ENCODE measurements around the gene TBX2. TPM values are rescaled to one million over a fixed set of nuclear protein-coding genes. Genes with fewer than 3 reads are reported as not detected.

TBX2 gene
- total and polyA plus RNA-seq, 2 experiments from 2014 or later: 19.6 to 27.5 TPM

DNA sequence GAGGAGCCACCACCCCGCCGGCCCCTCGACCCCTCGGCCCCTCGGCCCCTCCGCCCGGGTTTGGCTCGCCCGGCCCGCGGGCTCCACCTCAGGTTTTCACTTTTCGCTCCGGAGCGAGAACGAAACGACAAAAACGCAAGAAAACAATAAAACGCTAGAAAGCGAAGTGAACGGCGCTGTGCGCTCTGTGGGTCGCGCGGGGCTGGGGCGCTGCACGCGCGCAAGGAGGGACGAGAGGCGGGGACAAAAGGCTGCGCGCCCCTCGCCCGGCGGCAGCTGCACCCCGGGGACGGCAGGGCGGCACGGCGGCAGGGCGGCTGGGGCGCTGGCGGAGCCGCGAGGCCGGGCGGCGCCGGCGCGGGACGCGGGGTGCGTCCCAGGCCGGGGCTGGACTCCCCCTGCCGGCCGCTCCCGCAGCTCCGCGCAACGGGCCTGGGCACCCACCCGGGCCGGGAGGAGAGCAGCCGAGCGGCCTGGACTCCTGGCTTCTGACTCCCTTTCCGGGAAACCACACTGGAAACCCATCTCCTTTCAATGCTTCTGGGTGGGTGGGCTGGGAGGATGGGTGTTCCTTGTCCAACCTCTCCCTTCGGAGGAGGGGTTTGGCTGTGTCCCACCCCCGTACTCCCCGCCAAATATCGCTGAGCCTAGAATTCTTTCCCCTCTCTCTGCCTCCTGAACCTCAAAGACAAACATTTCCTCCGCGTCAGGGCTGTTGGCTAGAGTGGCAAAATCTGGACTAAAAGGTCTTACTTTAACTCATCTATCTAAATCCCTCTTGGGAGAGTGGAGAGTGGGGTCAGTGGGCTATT is 9.9 kb downstream of the TBX2 start:
- H3K79me2 ChIP-seq: peaks cover 62% of the 10 kb centered on the region
- H3K4me2 ChIP-seq: peak overlapping the region; percentile 99
- TF ChIP-seq EZH2phosphoT487 (IDR thresholded peaks at IDR 0.05; ENCODE audit: low read depth, severe bottlenecking, unreplicated experiment): no peak
- TF ChIP-seq, protein P1, sequence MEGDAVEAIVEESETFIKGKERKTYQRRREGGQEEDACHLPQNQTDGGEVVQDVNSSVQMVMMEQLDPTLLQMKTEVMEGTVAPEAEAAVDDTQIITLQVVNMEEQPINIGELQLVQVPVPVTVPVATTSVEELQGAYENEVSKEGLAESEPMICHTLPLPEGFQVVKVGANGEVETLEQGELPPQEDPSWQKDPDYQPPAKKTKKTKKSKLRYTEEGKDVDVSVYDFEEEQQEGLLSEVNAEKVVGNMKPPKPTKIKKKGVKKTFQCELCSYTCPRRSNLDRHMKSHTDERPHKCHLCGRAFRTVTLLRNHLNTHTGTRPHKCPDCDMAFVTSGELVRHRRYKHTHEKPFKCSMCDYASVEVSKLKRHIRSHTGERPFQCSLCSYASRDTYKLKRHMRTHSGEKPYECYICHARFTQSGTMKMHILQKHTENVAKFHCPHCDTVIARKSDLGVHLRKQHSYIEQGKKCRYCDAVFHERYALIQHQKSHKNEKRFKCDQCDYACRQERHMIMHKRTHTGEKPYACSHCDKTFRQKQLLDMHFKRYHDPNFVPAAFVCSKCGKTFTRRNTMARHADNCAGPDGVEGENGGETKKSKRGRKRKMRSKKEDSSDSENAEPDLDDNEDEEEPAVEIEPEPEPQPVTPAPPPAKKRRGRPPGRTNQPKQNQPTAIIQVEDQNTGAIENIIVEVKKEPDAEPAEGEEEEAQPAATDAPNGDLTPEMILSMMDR (IDR thresholded peaks at IDR 0.05; ENCODE audit: poor library complexity): peak; percentile 43
- no peak for TF ChIP-seq EZH2 (IDR thresholded peaks at IDR 0.05; ENCODE audit: borderline replicate concordance)
- no peaks in the 10 kb centered on the region for H3K36me3 ChIP-seq (replicated peaks; ENCODE audit: insufficient read depth, low read depth)
- peaks cover 40% of the 10 kb centered on the region for H3K4me1 ChIP-seq (ENCODE audit: insufficient read depth)
- peak overlapping the region; percentile 36 for H2AFZ ChIP-seq
- WGBS (ENCODE audit: low lambda C conversion rate, missing lambda C conversion rate): 2% methylated on average over 70 of the region's 73 CpGs
- peak; percentile 91 for DNase-seq (ENCODE audit: low spot score)
- peak overlapping the region; percentile 99 for H3K27ac ChIP-seq
- peaks cover 37% of the 10 kb centered on the region for H3K27me3 ChIP-seq
- peak overlapping the region; percentile 35 for H3K4me3 ChIP-seq
- H3K9me3 ChIP-seq (ENCODE audit: low read depth): no peaks in the 10 kb centered on the region
- H3K9me2 ChIP-seq (replicated peaks; ENCODE audit: insufficient read depth): no peaks in the 10 kb centered on the region
- H4K20me1 ChIP-seq (ENCODE audit: insufficient read depth, poor library complexity, severe bottlenecking): no peaks in the 10 kb centered on the region

DNA sequence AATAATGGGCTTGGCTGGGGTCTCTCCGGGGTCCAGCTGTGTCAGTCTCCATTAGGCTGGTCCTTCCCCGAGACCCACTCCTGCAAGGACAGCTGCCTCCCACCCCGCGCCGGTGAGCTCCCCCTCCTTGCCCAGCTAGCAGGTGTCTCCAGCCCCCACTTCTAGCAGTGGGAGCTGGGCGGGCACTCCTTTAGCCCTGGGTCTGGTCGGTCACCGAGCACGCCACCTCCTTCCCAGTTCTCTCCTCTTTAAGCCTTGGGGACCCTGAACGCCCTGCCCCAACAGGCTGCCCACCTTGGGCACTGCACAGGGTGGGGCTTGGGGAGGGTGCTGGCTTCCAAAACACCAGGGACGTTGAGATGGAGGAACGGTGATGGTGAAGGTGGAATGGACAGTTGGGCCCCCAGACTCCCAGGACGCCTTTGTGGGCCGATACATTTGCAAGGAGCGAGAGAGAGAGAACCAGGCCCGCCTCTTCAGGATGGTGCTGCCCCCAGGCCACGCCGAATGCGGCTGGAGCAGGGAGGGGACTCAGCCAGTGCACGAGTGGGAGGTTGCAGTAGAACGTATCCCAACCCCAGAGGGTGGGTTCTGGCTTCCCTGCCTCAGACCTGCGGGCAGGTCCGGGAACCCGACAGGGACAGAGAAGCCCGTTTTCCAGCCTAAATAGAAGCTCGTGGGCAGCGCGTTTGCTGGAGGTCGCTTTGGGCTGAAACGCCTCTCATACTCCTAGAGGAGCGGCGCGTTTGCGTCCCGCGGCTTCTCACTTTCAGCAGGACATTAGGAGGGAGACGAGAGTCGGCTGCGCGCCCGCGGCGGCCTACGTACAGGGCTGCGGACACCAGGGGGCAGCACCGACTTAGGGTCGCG is 10.7 kb downstream of the TBX2 start:
- Histone ChIP-seq H2AFZ (peak overlapping the region; percentile 93), H3K4me1 (ENCODE audit: insufficient read depth) (peaks cover 42% of the 10 kb centered on the region), H3K4me3 (peak overlapping the region; percentile 68), H3K9me3 (ENCODE audit: low read depth) (no peaks in the 10 kb centered on the region), H3K27ac (peak overlapping the region; percentile 99), H3K36me3 (replicated peaks; ENCODE audit: insufficient read depth, low read depth) (no peaks in the 10 kb centered on the region), H3K9me2 (replicated peaks; ENCODE audit: insufficient read depth) (no peaks in the 10 kb centered on the region), H3K79me2 (peaks cover 55% of the 10 kb centered on the region), H4K20me1 (ENCODE audit: insufficient read depth, poor library complexity, severe bottlenecking) (no peaks in the 10 kb centered on the region), H3K27me3 (peaks cover 28% of the 10 kb centered on the region), H3K4me2 (peak overlapping the region; percentile 99)
- TF ChIP-seq, protein P1 (IDR thresholded peaks at IDR 0.05; ENCODE audit: poor library complexity): peak; percentile 76
- TF ChIP-seq EZH2 (IDR thresholded peaks at IDR 0.05; ENCODE audit: borderline replicate concordance) (no peak), EZH2phosphoT487 (IDR thresholded peaks at IDR 0.05; ENCODE audit: low read depth, severe bottlenecking, unreplicated experiment) (no peak)
- 10% methylated on average over 43 of the region's 48 CpGs for WGBS (ENCODE audit: low lambda C conversion rate, missing lambda C conversion rate)
- DNase-seq (ENCODE audit: low spot score): peak; percentile 93

DNA sequence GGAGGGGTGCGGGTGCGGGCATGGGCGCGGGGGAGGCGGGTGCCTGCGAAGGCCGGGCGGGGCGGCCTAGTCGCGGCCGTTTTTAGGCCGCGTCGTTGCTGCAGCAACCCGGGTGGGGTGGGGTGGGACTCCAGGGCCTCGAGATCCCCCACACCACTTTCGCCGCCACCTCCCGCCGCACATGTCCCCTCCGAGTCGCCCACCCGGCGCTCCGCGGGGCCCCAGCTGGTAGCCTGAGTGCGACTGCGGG is 11.3 kb downstream of the TBX2 start:
- H3K4me1 ChIP-seq (ENCODE audit: insufficient read depth): peaks cover 42% of the 10 kb centered on the region
- H3K9me2 ChIP-seq (replicated peaks; ENCODE audit: insufficient read depth): no peaks in the 10 kb centered on the region
- no peak for TF ChIP-seq EZH2 (IDR thresholded peaks at IDR 0.05; ENCODE audit: borderline replicate concordance)
- TF ChIP-seq EZH2phosphoT487 (IDR thresholded peaks at IDR 0.05; ENCODE audit: low read depth, severe bottlenecking, unreplicated experiment): no peak
- TF ChIP-seq, protein P1 (IDR thresholded peaks at IDR 0.05; ENCODE audit: poor library complexity): no peak
- H4K20me1 ChIP-seq (ENCODE audit: insufficient read depth, poor library complexity, severe bottlenecking): no peaks in the 10 kb centered on the region
- H3K27ac ChIP-seq: peak overlapping the region; percentile 99
- H3K4me2 ChIP-seq: peak overlapping the region; percentile 99
- peak overlapping the region; percentile 68 for H3K4me3 ChIP-seq
- DNase-seq (ENCODE audit: low spot score): no peak
- H3K36me3 ChIP-seq (replicated peaks; ENCODE audit: insufficient read depth, low read depth): no peaks in the 10 kb centered on the region
- H2AFZ ChIP-seq: peak overlapping the region; percentile 93
- H3K79me2 ChIP-seq: peaks cover 49% of the 10 kb centered on the region
- no CpG with 5 or more reads among the region's 29 CpGs for WGBS (ENCODE audit: low lambda C conversion rate, missing lambda C conversion rate)
- peaks cover 22% of the 10 kb centered on the region for H3K27me3 ChIP-seq
- H3K9me3 ChIP-seq (ENCODE audit: low read depth): no peaks in the 10 kb centered on the region
